CD14-positive monocyte (primary cell): Measurements from ENCODE around the gene NR6A1. TPM values are rescaled to one million over a fixed set of nuclear protein-coding genes. Genes with fewer than 3 reads are reported as not detected.

Experiments used
- DNase-seq, 3 donors: peaks; one replicate each; pipeline ENCODE4 v3.0.0-alpha.2; 2011 to 2022
- H2AFZ ChIP-seq: 2 replicates; pipeline ENCODE4 v1.6.0; 2012; ENCODE audit warnings: mild to moderate bottlenecking, low read depth, low read length, inconsistent platforms; ENCODE audit not compliant: insufficient read depth, poor library complexity, severe bottlenecking
- H3K27ac ChIP-seq, 2 donors: 1 replicate in 1 of 2; 2 replicates in 1 of 2; pipeline ENCODE4 v1.5.1; 2012 to 2013; ENCODE audit warnings: low read length in 2 of 2, control low read depth in 1 of 2, inconsistent platforms in 1 of 2, low read depth in 1 of 2, mild to moderate bottlenecking in 1 of 2
- H3K27me3 ChIP-seq, 2 donors: one replicate each; pipeline versions ENCODE4 v1.6.0 to v1.6.1; 2011 to 2013; ENCODE audit warnings: low read length in 2 of 2; ENCODE audit not compliant: control insufficient read depth in 2 of 2, insufficient read depth in 2 of 2
- H3K36me3 ChIP-seq, 2 donors: replicated peaks in 1 of 2; 1 replicate in 1 of 2; 2 replicates in 1 of 2; pipeline versions ENCODE4 v1.5.1 to v1.6.1; 2012 to 2013; ENCODE audit warnings: low read length in 2 of 2, control low read depth in 1 of 2, inconsistent platforms in 1 of 2, mild to moderate bottlenecking in 1 of 2; ENCODE audit not compliant: insufficient read depth in 2 of 2, control insufficient read depth in 1 of 2
- H3K4me1 ChIP-seq, 2 donors: 1 replicate in 1 of 2; 2 replicates in 1 of 2; pipeline versions ENCODE4 v1.5.1 to v1.6.1; 2012 to 2013; ENCODE audit warnings: low read length in 2 of 2, control low read depth in 1 of 2, inconsistent platforms in 1 of 2, mild to moderate bottlenecking in 1 of 2, moderate library complexity in 1 of 2; ENCODE audit not compliant: insufficient read depth in 2 of 2, control insufficient read depth in 1 of 2
- H3K4me2 ChIP-seq: replicated peaks from 2 replicates; pipeline ENCODE3; 2012; ENCODE audit warnings: low read length, moderate library complexity, mild to moderate bottlenecking; ENCODE audit not compliant: poor library complexity, severe bottlenecking; ENCODE audit errors: extremely low read depth
- H3K4me3 ChIP-seq, 3 experiments: fragments of 200-600 bp in 1 of 3; sonication (generic) in 1 of 3; replicated peaks in 1 of 3; 1 replicate in 2 of 3; 2 replicates in 1 of 3; pipeline ENCODE4 v1.5.1; 2011 to 2013; ENCODE audit warnings: low read length in 3 of 3, mild to moderate bottlenecking in 3 of 3, control low read depth in 2 of 3, low read depth in 2 of 3, inconsistent platforms in 1 of 3, moderate library complexity in 1 of 3
- H3K79me2 ChIP-seq: 2 replicates; pipeline ENCODE4 v1.6.0; 2012; ENCODE audit warnings: mild to moderate bottlenecking, control low read depth, inconsistent platforms, low read length, moderate library complexity; ENCODE audit not compliant: insufficient read depth
- H3K9ac ChIP-seq: 2 replicates; pipeline ENCODE4 v1.6.0; 2017; ENCODE audit warnings: low read length, mild to moderate bottlenecking; ENCODE audit not compliant: insufficient read depth, poor library complexity, severe bottlenecking
- H3K9me3 ChIP-seq, 2 donors: replicated peaks in 1 of 2; 1 replicate in 1 of 2; 2 replicates in 1 of 2; pipeline versions ENCODE4 v1.5.1 to v1.6.1; 2012 to 2013; ENCODE audit warnings: low read length in 2 of 2, control low read depth in 1 of 2; ENCODE audit not compliant: control insufficient read depth in 1 of 2, insufficient read depth in 1 of 2
- H4K20me1 ChIP-seq: 2 replicates; pipeline ENCODE4 v1.6.0; 2012; ENCODE audit warnings: mild to moderate bottlenecking, low read length, control low read depth, moderate library complexity; ENCODE audit not compliant: insufficient read depth
- H3K27ac Mint-ChIP-seq, 7 donors: one replicate each; pipeline ENCODE4 v1.8.0; 2020; ENCODE audit warnings: mild to moderate bottlenecking in 7 of 7, mixed read lengths in 7 of 7, moderate library complexity in 6 of 7, inconsistent platforms in 2 of 7
- H3K27me3 Mint-ChIP-seq, 3 donors: one replicate each; pipeline ENCODE4 v1.8.0; 2021 to 2022; ENCODE audit warnings: low read depth in 3 of 3, mild to moderate bottlenecking in 3 of 3, mixed read lengths in 3 of 3, moderate library complexity in 3 of 3, inconsistent platforms in 1 of 3
- H3K36me3 Mint-ChIP-seq, 2 donors: one replicate each; pipeline ENCODE4 v1.8.0; 2020; ENCODE audit warnings: mixed read lengths in 2 of 2, inconsistent platforms in 1 of 2, mild to moderate bottlenecking in 1 of 2
- H3K4me1 Mint-ChIP-seq: one replicate; pipeline ENCODE4 v1.8.0; 2020; ENCODE audit warnings: mild to moderate bottlenecking, mixed read lengths
- H3K4me3 Mint-ChIP-seq, 2 donors: one replicate each; pipeline ENCODE4 v1.8.0; 2020; ENCODE audit warnings: mild to moderate bottlenecking in 2 of 2, mixed read lengths in 2 of 2, moderate library complexity in 1 of 2
- H3K9me3 Mint-ChIP-seq, 7 donors: one replicate each; pipeline ENCODE4 v1.8.0; 2020 to 2022; ENCODE audit warnings: mixed read lengths in 7 of 7, mild to moderate bottlenecking in 6 of 7, moderate library complexity in 6 of 7, inconsistent platforms in 2 of 7
- CTCF ChIP-seq: fragments of 200-600 bp; IDR thresholded peaks from one replicate; pipeline ENCODE4 v1.8.0; 2022; ENCODE audit warnings: antibody characterized with exemption, mild to moderate bottlenecking
- WGBS: methylation state at CpG from one replicate; pipeline ENCODE4 v1.1.5; 2013; ENCODE audit warnings: missing lambda C conversion rate; ENCODE audit not compliant: insufficient coverage; 5-methylcytosine and 5-hydroxymethylcytosine counted together
- intact Hi-C, 2 donors: fragments of 100-400 bp; cut with micrococcal nuclease; formaldehyde crosslinking; loops; one replicate each; pipeline versions ENCODE4 v1.15.0 to v1.15.1; 2023
- polyA plus RNA-seq, 3 donors: library from polyadenylated mRNA; depleted of rRNA in 1 of 3; unstranded in 2 of 3; stranded (reverse) in 1 of 3; fragments of 300-500 nt in 2 of 3; fragments of >200 nt in 1 of 3; fragmentation: Illumina TruSeq in 2 of 3; gene quantifications; 1 replicate in 2 of 3; 2 replicates in 1 of 3; pipeline ENCODE4 v1.2.3, GENCODE V29; 2012 to 2021

The NR6A1 gene
- polyA plus RNA-seq, 3 donors = 0.15 to 2.9 (median 0.28) TPM

- Histone ChIP-seq H3K9ac (no peak overlapping the region), H3K36me3 (peaks cover 0 to 22% of the 10 kb centered on the region in 2 donors), H4K20me1 (no peaks in the 10 kb centered on the region), H2AFZ (no peak overlapping the region), H3K4me1 (peaks cover 0 to 4% of the 10 kb centered on the region in 2 donors), H3K79me2 (no peaks in the 10 kb centered on the region), H3K4me2 (no peak overlapping the region), H3K27me3 (no peaks in the 10 kb centered on the region), H3K4me3 (no peak overlapping the region), H3K27ac (no peak overlapping the region), H3K9me3 (no peaks in the 10 kb centered on the region)
- Mint-ChIP-seq H3K36me3 (peaks cover 13 to 22% of the 10 kb centered on the region in 2 donors), H3K4me1 (peaks cover 5% of the 10 kb centered on the region), H3K4me3 (no peak overlapping the region), H3K9me3 (peaks cover 0 to 2% (median 0%) of the 10 kb centered on the region in 7 donors), H3K27ac (no peak overlapping the region), H3K27me3 (no peaks in the 10 kb centered on the region)
- no peak for TF ChIP-seq CTCF
- intact Hi-C loops = no loop called here
- no peak for DNase-seq
These were observed 229.3 kb downstream of the NR6A1 start for GRCh38 chr9:124541824-124542223.

- Histone ChIP-seq H2AFZ (no peak overlapping the region), H3K36me3 (peaks cover 0 to 22% of the 10 kb centered on the region in 2 donors), H3K27ac (no peak overlapping the region), H4K20me1 (no peaks in the 10 kb centered on the region), H3K4me3 (no peak overlapping the region), H3K4me1 (peaks cover 0 to 5% of the 10 kb centered on the region in 2 donors), H3K27me3 (no peaks in the 10 kb centered on the region), H3K9ac (no peak overlapping the region), H3K79me2 (no peaks in the 10 kb centered on the region), H3K4me2 (no peak overlapping the region), H3K9me3 (no peaks in the 10 kb centered on the region)
- H3K27ac Mint-ChIP-seq = no peak overlapping the region
- H3K27me3 Mint-ChIP-seq = no peaks in the 10 kb centered on the region
- H3K9me3 Mint-ChIP-seq = peaks cover 0 to 2% (median 0%) of the 10 kb centered on the region in 7 donors
- intact Hi-C loops = no loop called here
- peaks cover 7% of the 10 kb centered on the region for H3K4me1 Mint-ChIP-seq
- DNase-seq = no peak
- TF ChIP-seq CTCF = no peak
- H3K4me3 Mint-ChIP-seq = no peak overlapping the region
- peaks cover 13 to 26% of the 10 kb centered on the region in 2 donors for H3K36me3 Mint-ChIP-seq
- no CpG with 5 or more reads among the region's 8 CpGs for WGBS
These were observed 233.2 kb downstream of the NR6A1 start for GRCh38 chr9:124537926-124538325.
